ENCODE data around the gene AK5.
"Not testable (repeated sequence)": the region's sequence is repeated elsewhere in the genome, so short reads cannot be mapped to it uniquely, and the experiment has no call there.

AK5 gene

DNA sequence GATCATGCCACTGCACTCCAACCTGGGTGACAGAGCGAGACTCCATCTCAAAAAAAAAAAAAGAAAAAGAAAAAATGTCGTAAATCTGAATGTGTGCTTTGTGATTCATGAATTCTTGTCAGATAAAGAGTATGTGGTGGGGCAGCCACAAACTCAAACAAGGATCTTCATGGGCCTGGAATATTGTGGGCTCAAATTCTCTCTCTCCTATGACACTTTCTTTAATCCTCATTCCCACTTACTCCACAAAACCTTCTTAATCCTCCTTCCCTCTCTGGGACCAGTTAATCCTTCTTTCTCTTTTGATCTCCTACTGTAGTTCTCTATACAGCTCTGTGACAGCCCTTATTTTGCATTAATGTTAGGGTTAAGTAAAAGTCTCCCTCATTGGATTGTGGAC is 112.3 kb downstream of the AK5 start:
- FAIRE-seq (no peak), DNase-seq (ENCODE audit: insufficient read length, low spot score) (no peak)

DNA sequence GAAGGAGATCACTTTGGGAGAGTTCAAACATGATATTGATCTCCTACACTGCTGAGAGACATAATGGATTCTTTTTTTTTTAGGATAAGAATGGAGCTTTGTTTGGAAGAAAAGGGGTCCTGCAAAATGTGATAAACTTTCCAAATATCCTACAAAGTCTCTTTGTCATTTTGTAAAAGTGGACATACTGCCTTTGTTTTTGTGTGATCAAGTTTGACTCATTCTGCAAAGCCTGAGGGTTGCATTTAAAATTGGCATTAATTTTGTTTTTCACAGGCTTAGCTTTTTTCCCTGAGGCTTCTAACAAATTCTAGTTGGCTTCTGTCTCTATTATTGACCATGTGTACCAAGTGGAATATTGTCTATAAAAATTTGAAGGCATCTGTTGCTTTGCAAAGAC is 113.2 kb downstream of the AK5 start:
- FAIRE-seq (no peak), DNase-seq (ENCODE audit: insufficient read length, low spot score) (no peak)

DNA sequence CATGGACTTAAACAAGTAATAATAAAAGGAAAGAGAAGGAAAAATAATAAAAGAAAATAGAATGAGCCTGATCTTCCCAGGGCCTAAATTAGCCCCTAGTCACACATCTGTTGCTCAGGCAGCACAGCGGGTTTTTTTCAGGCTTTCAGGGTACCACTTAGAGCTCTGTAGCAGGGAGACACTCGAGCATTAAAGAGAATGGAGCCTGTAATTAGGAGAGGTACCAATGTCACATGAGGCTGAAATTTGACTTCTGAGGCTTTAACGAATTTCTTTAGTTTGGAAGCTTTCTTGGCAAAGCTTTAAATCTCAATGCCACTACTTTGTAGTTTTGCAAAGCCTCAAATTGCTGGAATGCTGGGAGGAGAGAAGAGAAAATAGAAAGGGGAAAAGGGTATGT is 116.3 kb downstream of the AK5 start:
- FAIRE-seq (no peak), DNase-seq (ENCODE audit: insufficient read length, low spot score) (no peak)

DNA sequence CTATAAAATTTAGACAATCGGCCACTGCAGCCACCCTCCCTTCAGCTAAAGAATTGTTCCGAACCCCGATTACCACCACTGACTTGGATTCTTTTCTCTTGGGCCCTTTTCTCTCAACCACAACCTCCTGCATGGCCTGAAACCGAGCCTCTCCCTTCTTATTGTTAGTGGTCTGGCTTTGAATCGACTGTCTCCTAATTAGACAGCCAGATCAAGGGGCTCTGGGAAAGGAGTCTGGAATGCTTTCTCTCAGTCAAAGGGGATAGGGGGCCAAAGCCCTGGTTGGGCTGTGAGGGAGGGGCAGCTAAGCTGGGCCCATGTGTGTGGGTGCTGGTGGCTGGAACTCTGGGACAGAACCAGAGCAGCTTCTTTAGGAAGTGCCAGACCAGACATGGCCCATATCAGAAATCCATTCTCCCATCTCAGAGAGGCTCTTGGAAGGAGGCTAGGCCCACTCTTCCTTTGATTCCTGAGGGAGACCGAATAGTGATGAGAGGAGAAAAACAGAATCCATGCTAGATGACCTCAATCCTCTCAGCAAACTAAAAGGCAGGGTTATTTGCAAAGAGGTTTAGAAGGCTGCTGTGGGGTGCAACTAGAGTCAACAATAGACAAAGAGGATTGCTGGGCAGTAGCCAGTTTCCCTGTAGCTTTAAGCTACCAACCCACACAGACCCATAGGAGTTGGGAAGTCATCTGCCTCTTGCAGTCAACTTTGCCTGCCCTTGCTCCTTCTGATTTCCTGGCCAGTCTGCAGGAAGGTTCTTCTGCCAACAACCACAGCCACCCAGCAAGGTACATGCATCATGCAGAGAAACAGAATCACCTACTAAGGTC is 117.6 kb downstream of the AK5 start:
- FAIRE-seq (no peak), DNase-seq (ENCODE audit: insufficient read length, low spot score) (no peak)

DNA sequence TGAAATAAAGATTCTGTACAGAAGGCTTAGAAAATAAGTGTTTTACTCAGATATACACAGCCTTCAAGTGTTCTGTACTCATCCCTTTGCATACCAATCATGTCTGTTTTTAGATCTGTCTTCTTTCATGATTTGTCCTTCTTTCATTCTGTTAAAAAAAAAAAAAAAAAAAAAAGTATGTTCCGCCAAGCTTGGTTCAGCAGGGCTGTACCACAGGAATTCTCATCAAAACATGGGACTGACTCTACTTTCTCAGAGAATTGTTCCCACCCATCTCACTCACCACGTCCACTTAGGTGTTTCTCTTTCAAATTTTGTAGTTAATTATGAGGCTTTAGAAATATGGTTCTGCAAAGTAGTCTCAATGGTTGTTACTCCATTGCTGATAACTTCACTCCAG is 119.0 kb downstream of the AK5 start:
- FAIRE-seq (no peak), DNase-seq (ENCODE audit: insufficient read length, low spot score) (no peak)

DNA sequence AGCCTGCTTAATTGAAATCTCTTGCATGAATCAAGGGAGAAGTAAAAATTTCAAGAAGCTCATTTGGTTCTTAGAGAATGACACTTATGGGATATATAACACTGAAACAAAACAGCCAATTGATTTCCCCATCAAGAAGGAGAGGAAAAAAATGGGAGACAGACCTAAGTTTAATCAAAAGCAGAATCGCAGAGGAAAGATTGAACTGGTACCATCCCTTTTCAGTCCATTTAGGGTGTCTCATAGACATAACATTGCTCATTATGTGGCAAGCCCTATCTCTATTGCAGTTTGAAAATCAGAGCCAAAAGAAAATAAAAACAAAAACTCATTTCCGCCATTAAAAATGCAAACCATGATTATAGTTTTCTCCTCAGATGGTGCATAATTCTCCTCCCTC is 119.6 kb downstream of the AK5 start:
- FAIRE-seq (no peak), DNase-seq (ENCODE audit: insufficient read length, low spot score) (no peak)

DNA sequence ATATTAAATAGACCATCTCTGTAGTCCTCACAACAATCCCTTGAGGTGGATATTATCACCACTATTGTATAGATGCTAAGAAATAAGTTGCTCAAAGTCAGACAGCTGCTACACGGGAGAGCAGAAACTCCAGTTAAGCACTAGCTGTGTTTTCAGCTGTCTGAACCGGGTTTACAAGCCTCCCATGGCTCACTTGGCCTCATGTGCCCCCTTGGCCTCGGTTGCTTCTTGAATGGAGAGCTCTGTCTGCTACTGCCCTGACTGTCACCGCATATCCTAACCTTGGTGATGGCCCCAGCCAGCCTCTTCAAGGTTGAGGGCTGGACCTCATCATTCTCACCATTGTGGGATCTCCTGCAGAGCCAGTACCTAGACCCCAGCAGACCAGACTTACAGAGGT is 123.4 kb downstream of the AK5 start:
- FAIRE-seq (no peak), DNase-seq (ENCODE audit: insufficient read length, low spot score) (no peak)

DNA sequence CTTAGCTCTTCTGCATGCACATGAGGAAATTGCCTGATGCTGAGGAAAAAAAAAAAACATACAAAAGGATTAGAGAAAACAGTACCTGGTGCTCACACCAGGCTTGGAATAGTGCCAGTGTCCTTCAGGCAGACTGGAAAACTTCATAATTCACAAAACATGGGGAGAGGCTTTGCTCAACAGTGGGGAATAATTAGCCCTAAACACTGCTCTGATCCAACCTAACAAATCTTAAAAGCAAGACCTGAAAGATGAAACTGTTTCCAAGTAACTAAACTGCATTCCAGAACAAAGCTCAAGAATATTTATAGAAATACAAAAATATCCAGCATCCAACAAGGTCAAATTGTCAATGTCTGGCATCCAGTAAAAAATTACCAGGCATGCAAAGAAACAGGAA is 124.8 kb downstream of the AK5 start:
- no peak for FAIRE-seq

DNA sequence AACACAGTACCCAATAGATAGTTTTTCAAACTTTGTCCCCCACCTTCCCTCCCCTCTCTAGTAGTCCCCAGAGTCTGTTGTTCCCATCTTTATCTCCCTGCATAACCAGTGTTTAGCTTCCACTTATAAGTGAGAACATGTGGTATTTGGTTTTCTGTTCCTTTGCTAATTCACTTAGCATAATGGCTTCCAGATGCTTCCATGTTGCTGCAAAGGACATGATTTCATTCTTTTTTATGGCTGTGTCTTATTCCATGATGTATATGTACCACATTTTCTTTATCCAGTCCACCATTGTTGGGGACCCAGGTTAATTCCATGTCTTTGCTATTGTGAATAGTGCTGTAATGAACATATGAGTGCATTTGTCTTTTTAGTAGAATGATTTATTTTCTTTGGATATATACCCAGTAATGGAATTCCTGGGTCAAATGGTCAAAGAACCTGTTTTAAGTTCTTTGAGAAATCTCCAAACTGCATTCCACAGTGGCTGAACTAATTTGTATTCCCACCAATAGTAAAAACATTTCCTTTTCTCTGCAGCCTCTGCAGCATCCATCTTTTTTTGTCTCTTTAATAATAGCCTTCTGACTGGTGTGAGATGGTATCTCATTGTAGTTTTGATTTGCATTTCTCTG is 126.0 kb downstream of the AK5 start:
- no peak for FAIRE-seq
- no peak for DNase-seq (ENCODE audit: insufficient read length, low spot score)

More for the DNA sequence above, 124.8 kb downstream of the AK5 start:
- no peak for DNase-seq (ENCODE audit: insufficient read length, low spot score)

DNA sequence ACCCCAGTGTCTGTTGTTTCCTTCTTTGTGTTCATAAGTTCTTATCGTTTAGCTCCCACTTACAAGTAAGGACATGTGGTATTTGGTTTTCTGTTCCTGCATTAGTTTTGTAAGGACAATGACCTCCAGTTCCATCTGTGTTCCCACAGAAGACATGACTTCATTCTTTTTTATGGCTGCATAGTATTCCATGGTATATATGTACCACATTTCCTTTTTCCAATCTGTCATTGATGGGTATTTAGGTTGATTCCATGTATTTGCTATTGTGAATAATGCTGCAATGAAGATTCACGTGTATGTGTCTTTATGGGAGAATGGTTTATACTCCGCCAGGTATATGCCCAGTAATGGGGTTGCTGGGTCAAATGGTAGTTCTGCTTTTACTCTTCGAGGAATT is 127.1 kb downstream of the AK5 start:
- DNase-seq (ENCODE audit: insufficient read length, low spot score); FAIRE-seq: not testable (repeated sequence)

DNA sequence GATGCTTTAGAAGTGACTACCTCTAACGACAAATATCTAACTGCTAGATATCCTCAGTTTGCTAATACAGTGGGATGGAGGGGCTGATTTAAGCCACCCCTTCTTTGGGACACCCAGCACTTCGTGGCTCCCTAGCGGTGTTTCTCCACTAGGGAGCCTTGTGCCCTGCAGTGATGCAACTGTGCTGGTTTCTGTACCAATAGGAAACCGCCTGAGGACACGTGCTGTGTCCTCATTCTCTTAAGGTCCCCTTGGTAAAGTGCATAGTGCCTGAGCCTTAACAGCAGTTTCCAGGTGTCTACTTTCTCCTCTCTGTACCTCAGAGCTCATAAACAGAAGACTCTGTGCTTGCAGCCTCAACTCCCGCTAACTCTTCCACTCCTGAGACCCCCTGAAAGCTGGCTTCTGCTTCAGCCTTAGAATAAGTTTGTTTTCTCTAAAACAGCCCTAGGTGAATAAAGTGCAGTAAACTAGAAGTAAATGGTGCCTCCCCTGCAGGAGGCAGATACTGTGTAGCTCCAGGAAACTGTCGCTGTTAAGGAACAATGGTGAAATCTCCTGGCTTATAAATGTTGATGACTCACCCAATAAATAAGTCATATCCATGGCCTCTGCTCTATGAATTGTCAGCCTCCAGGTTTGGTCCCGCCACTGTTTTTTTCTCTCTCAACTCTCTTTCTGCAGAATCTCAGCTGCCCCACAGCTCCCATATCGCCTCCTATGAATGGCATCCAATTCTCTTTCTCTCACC is 130.4 kb downstream of the AK5 start:
- no peak for DNase-seq (ENCODE audit: insufficient read length, low spot score)
- FAIRE-seq: no peak

DNA sequence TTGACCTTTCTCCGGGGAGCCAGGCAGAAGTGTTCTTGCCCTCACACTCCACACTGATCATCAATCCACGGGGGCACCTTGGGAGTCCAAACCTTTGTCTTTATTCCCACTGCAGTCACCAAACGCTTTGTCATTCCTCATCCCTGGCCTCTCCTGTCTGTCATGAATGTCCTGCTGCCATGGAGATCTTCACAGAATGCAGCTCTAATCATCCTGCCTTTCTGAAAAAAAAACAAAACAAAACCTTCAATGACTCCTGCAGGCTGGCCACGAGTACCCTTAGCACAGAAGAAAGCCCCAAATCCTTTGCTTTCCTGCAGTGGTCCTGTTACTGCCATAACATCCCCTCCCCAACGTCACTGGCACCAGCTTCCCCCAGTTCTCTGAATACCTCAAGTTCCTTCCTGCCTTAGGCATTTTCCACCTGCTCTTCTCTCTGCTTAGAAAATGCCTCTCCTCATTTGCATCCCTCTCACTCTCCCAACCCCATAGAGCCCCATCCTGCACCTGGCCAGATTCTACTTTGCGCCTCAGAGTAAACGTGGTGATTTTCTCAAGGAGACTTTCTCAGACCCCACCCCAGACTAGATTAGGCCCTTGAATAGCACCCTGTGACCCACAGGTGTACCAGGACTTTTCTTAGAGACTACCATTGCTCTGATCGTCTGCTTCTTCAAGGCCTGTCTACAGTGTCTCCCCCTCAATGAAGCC is 131.2 kb downstream of the AK5 start:
- no peak for FAIRE-seq
- DNase-seq (ENCODE audit: insufficient read length, low spot score): no peak

DNA sequence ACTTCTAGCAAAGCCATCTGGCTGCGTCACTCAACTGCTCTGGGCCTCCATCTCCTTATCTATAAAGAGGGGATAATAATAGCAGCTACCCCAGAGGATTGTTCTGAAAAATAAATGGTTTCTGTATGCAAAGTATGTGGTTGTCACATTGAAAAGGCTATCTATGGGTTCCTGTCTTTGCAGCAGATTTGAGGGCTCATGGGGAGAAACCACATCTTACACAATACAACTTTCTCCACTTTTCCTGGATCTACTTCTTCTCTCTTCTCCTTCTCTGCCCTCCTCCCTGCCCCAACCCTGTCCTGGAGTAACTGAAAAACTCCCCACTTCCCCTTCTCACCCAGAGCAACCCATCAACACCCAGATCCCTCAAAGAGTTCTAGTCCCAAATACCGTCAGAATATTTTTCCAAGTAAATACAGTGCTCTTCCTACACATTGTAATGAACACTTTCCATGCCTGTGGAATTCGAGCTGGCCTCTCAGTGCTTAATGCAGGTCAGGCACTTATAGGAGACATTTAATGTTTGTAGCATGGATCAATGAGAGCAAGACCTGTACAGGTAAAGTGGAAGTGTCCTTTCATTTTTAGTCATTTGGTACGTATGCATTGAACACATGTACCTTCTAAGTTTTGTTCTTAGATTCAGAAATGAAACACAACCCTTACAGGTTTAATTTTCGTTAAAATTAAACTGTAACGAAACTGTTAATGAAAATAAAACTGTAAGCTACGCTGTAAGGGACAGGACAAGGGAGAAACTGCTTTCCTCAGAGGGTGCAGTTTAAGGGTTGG is 131.9 kb downstream of the AK5 start:
- no peak for DNase-seq (ENCODE audit: insufficient read length, low spot score)
- FAIRE-seq: peak; percentile 98

DNA sequence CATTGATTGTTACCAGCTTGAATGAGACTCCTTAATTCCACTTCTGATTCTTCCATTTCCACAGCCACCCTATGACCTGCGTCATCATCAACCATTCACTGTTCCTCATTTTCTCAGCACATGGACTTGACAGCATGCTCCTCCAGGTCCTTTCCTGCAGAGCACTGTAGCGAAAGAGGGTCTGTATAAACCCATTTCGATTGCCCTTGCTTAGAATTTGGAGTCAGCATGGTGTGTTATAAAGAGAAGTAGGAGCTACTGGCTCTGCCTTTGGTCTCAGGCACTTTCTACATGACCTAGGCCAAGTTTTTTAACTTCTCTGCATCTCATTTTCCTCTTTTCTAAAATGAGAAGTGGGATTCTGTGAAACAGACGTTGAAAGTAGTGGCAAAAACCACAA is 133.8 kb downstream of the AK5 start:
- no peak for FAIRE-seq

DNA sequence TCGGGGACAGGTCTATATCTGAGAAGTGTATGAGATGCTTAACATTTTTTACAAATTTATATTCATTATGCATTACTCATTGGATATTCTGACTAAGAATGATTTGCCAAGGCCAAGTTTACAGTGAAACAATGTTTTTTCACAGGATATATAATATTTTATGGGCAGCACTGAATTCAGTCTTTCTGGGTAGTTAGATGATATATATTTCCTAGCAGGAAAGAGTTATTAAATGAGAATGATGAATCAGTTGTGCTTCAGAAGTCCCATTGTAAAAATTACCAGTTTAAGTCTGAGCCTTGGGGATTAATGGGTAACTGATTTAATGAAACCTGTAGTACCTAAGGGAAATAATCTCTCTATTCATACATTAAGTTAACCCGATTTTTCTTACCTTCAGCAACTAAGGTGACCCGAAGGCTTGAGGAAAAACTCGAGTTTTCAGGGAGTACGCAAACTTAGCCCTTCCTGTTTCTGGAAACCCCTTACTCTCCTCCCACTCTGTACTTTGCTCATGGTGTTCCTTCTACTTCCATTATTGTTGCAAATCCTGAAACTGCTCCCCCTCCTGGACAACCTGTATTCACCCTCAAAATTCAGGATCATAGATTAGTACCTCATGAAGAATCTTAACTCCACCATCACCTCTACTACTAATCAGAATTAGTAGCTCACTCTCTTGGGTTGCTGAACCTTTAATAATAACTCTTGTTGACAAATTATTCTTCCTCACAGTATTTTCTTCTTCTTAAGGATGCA is 135.1 kb downstream of the AK5 start:
- DNase-seq (ENCODE audit: insufficient read length, low spot score): no peak
- no peak for FAIRE-seq

More for the DNA sequence above, 133.8 kb downstream of the AK5 start:
- DNase-seq (ENCODE audit: insufficient read length, low spot score): no peak

DNA sequence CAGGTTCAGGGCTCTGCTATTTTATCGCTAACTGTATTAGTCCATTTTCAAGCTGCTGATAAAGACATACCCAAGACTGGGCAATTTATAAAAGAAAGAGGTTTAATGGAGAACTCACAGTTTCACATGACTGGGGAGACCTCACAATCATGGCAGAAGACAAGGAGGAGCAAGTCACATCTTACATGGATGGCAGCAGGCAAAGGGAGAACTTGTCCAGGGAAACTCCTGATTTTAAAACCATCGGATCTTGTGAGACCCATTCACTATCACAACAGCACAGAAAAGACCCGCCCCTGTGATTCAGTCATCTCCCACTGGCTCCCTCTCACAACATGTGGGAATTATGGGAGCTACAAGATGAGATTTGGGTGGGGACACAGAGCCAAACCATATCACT is 136.2 kb downstream of the AK5 start:
- FAIRE-seq; DNase-seq (ENCODE audit: insufficient read length, low spot score): not testable (repeated sequence)

DNA sequence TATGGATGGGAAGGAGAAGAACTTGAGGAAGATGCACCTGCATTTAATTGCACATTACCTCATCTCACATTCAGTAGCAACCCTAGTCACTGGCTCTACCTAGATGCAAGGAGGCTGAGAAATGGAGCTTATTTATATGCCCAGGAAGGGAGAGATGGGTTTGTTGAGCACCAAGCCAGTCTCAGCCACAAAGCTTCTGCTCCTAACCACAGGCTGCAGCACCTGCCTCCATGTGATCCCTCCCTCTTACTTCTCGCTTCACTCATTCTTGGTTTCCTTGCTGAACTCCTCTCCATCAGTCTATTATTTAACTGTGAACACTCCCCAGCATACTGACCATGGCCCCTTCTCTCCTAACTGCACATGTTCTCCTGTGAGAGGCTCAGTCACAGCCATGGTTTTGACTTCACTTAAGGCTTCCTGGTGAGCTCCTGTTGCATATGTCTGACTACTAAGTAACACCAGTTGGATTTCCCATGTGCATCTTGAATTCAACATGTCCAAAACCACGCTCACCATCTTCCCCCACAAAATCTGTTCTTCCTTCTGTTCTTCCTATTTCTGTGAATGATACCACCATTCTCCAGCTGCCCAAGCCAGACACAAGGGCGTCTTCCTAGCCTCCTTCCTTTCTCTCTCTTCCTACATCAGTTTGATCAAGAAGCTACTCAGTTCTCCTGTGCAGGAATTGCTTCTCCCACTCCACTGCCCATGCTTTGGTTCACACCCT is 139.8 kb downstream of the AK5 start:
- no peak for FAIRE-seq
- DNase-seq (ENCODE audit: insufficient read length, low spot score): no peak

DNA sequence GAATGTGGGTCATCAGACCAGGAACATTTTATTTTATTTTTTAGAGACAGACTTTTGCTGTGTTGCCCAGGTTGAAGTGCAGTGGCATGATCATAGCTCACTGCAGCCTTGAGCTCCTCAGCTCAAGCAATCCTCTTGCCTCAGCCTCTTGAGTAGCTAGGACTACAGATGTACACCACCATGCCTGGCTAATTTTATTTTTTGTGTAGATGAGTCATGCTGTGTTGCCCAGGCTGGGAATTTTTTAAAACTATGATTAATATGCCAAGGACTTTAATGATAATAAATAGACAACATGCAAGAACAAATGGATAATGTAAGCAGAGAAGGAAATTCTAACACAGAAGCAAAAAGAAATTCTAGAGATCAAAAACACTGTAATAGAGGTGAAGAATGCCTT is 142.4 kb downstream of the AK5 start:
- DNase-seq (ENCODE audit: insufficient read length, low spot score) (no peak), FAIRE-seq (no peak)

DNA sequence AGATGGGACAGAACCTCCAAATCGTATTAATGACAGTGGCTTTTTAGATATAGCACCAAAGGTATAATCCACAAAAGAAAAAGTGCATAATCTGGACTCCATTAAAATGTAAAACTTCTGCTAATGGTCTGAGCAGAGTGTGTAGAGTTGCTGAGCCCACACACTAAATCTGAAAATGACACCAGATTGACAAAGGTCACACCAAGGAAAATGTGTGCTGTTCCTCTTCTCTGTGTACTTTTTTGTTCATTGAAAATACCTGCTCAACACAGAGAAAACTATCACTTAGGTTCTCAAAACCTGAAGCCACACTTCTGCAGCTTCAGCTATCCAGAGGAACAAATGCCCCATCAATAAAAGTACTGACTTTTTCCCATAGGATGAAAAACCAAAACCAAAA is 146.2 kb downstream of the AK5 start:
- DNase-seq (ENCODE audit: insufficient read length, low spot score) (no peak), FAIRE-seq (no peak)
